CD14-positive monocyte (primary cell): ENCODE measurements around the gene APOB. TPM values are rescaled to one million over a fixed set of nuclear protein-coding genes. Genes with fewer than 3 reads are reported as not detected.

Source experiments
- DNase-seq, 3 donors: peaks; one replicate each; pipeline ENCODE4 v3.0.0-alpha.2; 2011 to 2022
- H2AFZ ChIP-seq: 2 replicates; pipeline ENCODE4 v1.6.0; 2012; ENCODE audit warnings: mild to moderate bottlenecking, low read depth, low read length, inconsistent platforms; ENCODE audit not compliant: insufficient read depth, poor library complexity, severe bottlenecking
- H3K27ac ChIP-seq, 2 donors: 1 replicate in 1 of 2; 2 replicates in 1 of 2; pipeline ENCODE4 v1.5.1; 2012 to 2013; ENCODE audit warnings: low read length in 2 of 2, control low read depth in 1 of 2, inconsistent platforms in 1 of 2, low read depth in 1 of 2, mild to moderate bottlenecking in 1 of 2
- H3K27me3 ChIP-seq, 2 donors: one replicate each; pipeline versions ENCODE4 v1.6.0 to v1.6.1; 2011 to 2013; ENCODE audit warnings: low read length in 2 of 2; ENCODE audit not compliant: control insufficient read depth in 2 of 2, insufficient read depth in 2 of 2
- H3K36me3 ChIP-seq, 2 donors: replicated peaks in 1 of 2; 1 replicate in 1 of 2; 2 replicates in 1 of 2; pipeline versions ENCODE4 v1.5.1 to v1.6.1; 2012 to 2013; ENCODE audit warnings: low read length in 2 of 2, control low read depth in 1 of 2, inconsistent platforms in 1 of 2, mild to moderate bottlenecking in 1 of 2; ENCODE audit not compliant: insufficient read depth in 2 of 2, control insufficient read depth in 1 of 2
- H3K4me1 ChIP-seq, 2 donors: 1 replicate in 1 of 2; 2 replicates in 1 of 2; pipeline versions ENCODE4 v1.5.1 to v1.6.1; 2012 to 2013; ENCODE audit warnings: low read length in 2 of 2, control low read depth in 1 of 2, inconsistent platforms in 1 of 2, mild to moderate bottlenecking in 1 of 2, moderate library complexity in 1 of 2; ENCODE audit not compliant: insufficient read depth in 2 of 2, control insufficient read depth in 1 of 2
- H3K4me2 ChIP-seq: replicated peaks from 2 replicates; pipeline ENCODE3; 2012; ENCODE audit warnings: low read length, moderate library complexity, mild to moderate bottlenecking; ENCODE audit not compliant: poor library complexity, severe bottlenecking; ENCODE audit errors: extremely low read depth
- H3K4me3 ChIP-seq, 3 experiments: fragments of 200-600 bp in 1 of 3; sonication (generic) in 1 of 3; replicated peaks in 1 of 3; 1 replicate in 2 of 3; 2 replicates in 1 of 3; pipeline ENCODE4 v1.5.1; 2011 to 2013; ENCODE audit warnings: low read length in 3 of 3, mild to moderate bottlenecking in 3 of 3, control low read depth in 2 of 3, low read depth in 2 of 3, inconsistent platforms in 1 of 3, moderate library complexity in 1 of 3
- H3K79me2 ChIP-seq: 2 replicates; pipeline ENCODE4 v1.6.0; 2012; ENCODE audit warnings: mild to moderate bottlenecking, control low read depth, inconsistent platforms, low read length, moderate library complexity; ENCODE audit not compliant: insufficient read depth
- H3K9ac ChIP-seq: 2 replicates; pipeline ENCODE4 v1.6.0; 2017; ENCODE audit warnings: low read length, mild to moderate bottlenecking; ENCODE audit not compliant: insufficient read depth, poor library complexity, severe bottlenecking
- H3K9me3 ChIP-seq, 2 donors: replicated peaks in 1 of 2; 1 replicate in 1 of 2; 2 replicates in 1 of 2; pipeline versions ENCODE4 v1.5.1 to v1.6.1; 2012 to 2013; ENCODE audit warnings: low read length in 2 of 2, control low read depth in 1 of 2; ENCODE audit not compliant: control insufficient read depth in 1 of 2, insufficient read depth in 1 of 2
- H4K20me1 ChIP-seq: 2 replicates; pipeline ENCODE4 v1.6.0; 2012; ENCODE audit warnings: mild to moderate bottlenecking, low read length, control low read depth, moderate library complexity; ENCODE audit not compliant: insufficient read depth
- H3K27ac Mint-ChIP-seq, 7 donors: one replicate each; pipeline ENCODE4 v1.8.0; 2020; ENCODE audit warnings: mild to moderate bottlenecking in 7 of 7, mixed read lengths in 7 of 7, moderate library complexity in 6 of 7, inconsistent platforms in 2 of 7
- H3K27me3 Mint-ChIP-seq, 3 donors: one replicate each; pipeline ENCODE4 v1.8.0; 2021 to 2022; ENCODE audit warnings: low read depth in 3 of 3, mild to moderate bottlenecking in 3 of 3, mixed read lengths in 3 of 3, moderate library complexity in 3 of 3, inconsistent platforms in 1 of 3
- H3K36me3 Mint-ChIP-seq, 2 donors: one replicate each; pipeline ENCODE4 v1.8.0; 2020; ENCODE audit warnings: mixed read lengths in 2 of 2, inconsistent platforms in 1 of 2, mild to moderate bottlenecking in 1 of 2
- H3K4me1 Mint-ChIP-seq: one replicate; pipeline ENCODE4 v1.8.0; 2020; ENCODE audit warnings: mild to moderate bottlenecking, mixed read lengths
- H3K4me3 Mint-ChIP-seq, 2 donors: one replicate each; pipeline ENCODE4 v1.8.0; 2020; ENCODE audit warnings: mild to moderate bottlenecking in 2 of 2, mixed read lengths in 2 of 2, moderate library complexity in 1 of 2
- H3K9me3 Mint-ChIP-seq, 7 donors: one replicate each; pipeline ENCODE4 v1.8.0; 2020 to 2022; ENCODE audit warnings: mixed read lengths in 7 of 7, mild to moderate bottlenecking in 6 of 7, moderate library complexity in 6 of 7, inconsistent platforms in 2 of 7
- CTCF ChIP-seq: fragments of 200-600 bp; IDR thresholded peaks from one replicate; pipeline ENCODE4 v1.8.0; 2022; ENCODE audit warnings: antibody characterized with exemption, mild to moderate bottlenecking
- WGBS: methylation state at CpG from one replicate; pipeline ENCODE4 v1.1.5; 2013; ENCODE audit warnings: missing lambda C conversion rate; ENCODE audit not compliant: insufficient coverage; 5-methylcytosine and 5-hydroxymethylcytosine counted together
- intact Hi-C, 2 donors: fragments of 100-400 bp; cut with micrococcal nuclease; formaldehyde crosslinking; loops; one replicate each; pipeline versions ENCODE4 v1.15.0 to v1.15.1; 2023
- polyA plus RNA-seq, 3 donors: library from polyadenylated mRNA; depleted of rRNA in 1 of 3; unstranded in 2 of 3; stranded (reverse) in 1 of 3; fragments of 300-500 nt in 2 of 3; fragments of >200 nt in 1 of 3; fragmentation: Illumina TruSeq in 2 of 3; gene quantifications; 1 replicate in 2 of 3; 2 replicates in 1 of 3; pipeline ENCODE4 v1.2.3, GENCODE V29; 2012 to 2021

APOB gene
- polyA plus RNA-seq, 3 donors: 0.02 TPM; not detected in 2

- H3K4me1 Mint-ChIP-seq: no peaks in the 10 kb centered on the region
- no CpG with 5 or more reads among the region's 2 CpGs for WGBS
Measured at GRCh38 chr2:21057097-21057496, 13.2 kb upstream of the APOB start.

GRCh38 chr2:21055879-21056790 lies 12.3 kb upstream of the APOB start:
- no peaks in the 10 kb centered on the region for H3K9me3 ChIP-seq
- H3K4me3 ChIP-seq: no peak overlapping the region
- H3K9ac ChIP-seq: no peak overlapping the region
- H3K4me3 Mint-ChIP-seq: no peak overlapping the region
- intact Hi-C loops: no loop called here
- H3K27ac ChIP-seq: no peak overlapping the region
- no peak overlapping the region for H2AFZ ChIP-seq
- no peaks in the 10 kb centered on the region for H3K4me1 Mint-ChIP-seq
- H3K27me3 ChIP-seq: no peaks in the 10 kb centered on the region
- no peak for TF ChIP-seq CTCF
- WGBS: 95% methylated on average over 4 of the region's 10 CpGs
- no peaks in the 10 kb centered on the region for H4K20me1 ChIP-seq
- no peaks in the 10 kb centered on the region for H3K36me3 Mint-ChIP-seq
- H3K27me3 Mint-ChIP-seq: peaks cover 2 to 3% (median 3%) of the 10 kb centered on the region in 3 donors
- no peaks in the 10 kb centered on the region for H3K36me3 ChIP-seq
- no peaks in the 10 kb centered on the region for H3K79me2 ChIP-seq
- H3K4me1 ChIP-seq: no peaks in the 10 kb centered on the region
- peaks cover 0 to 3% (median 0%) of the 10 kb centered on the region in 7 donors for H3K9me3 Mint-ChIP-seq
- no peak for DNase-seq
- no peak overlapping the region for H3K27ac Mint-ChIP-seq
- no peak overlapping the region for H3K4me2 ChIP-seq

More at GRCh38 chr2:21057097-21057496, 13.2 kb upstream of the APOB start:
- TF ChIP-seq CTCF: no peak
- Mint-ChIP-seq H3K27ac (no peak overlapping the region), H3K9me3 (peaks cover 0 to 3% (median 0%) of the 10 kb centered on the region in 7 donors), H3K36me3 (no peaks in the 10 kb centered on the region), H3K27me3 (peaks cover 2 to 3% (median 3%) of the 10 kb centered on the region in 3 donors), H3K4me3 (no peak overlapping the region)
- Histone ChIP-seq H3K9ac (no peak overlapping the region), H3K9me3 (no peaks in the 10 kb centered on the region), H3K27ac (no peak overlapping the region), H3K36me3 (no peaks in the 10 kb centered on the region), H3K79me2 (no peaks in the 10 kb centered on the region), H3K4me2 (no peak overlapping the region), H3K4me3 (no peak overlapping the region), H4K20me1 (no peaks in the 10 kb centered on the region), H3K4me1 (no peaks in the 10 kb centered on the region), H2AFZ (no peak overlapping the region), H3K27me3 (no peaks in the 10 kb centered on the region)
- intact Hi-C loops: no loop called here
- DNase-seq: no peak
